Glutamatergic neuron (in vitro differentiated cells): Measurements from ENCODE around the gene CHN2. TPM values are rescaled to one million over a fixed set of nuclear protein-coding genes. Genes with fewer than 3 reads are reported as not detected.
A peak's percentile ranks its signal among the peaks of the same experiment; 100 is the strongest.

Experiments
- DNase-seq: peaks from one replicate; pipeline ENCODE4 v3.0.0; 2022
- H3K27ac Mint-ChIP-seq: one replicate; pipeline ENCODE4 v1.8.0; 2020; ENCODE audit warnings: mild to moderate bottlenecking, mixed read lengths, inconsistent platforms; ENCODE audit not compliant: unreplicated experiment
- H3K27me3 Mint-ChIP-seq: one replicate; pipeline ENCODE4 v1.8.0; 2020; ENCODE audit warnings: mild to moderate bottlenecking, moderate library complexity, mixed read lengths, inconsistent platforms; ENCODE audit not compliant: unreplicated experiment
- H3K36me3 Mint-ChIP-seq: one replicate; pipeline ENCODE4 v1.8.0; 2020; ENCODE audit warnings: mild to moderate bottlenecking, mixed read lengths, inconsistent platforms; ENCODE audit not compliant: unreplicated experiment
- H3K4me1 Mint-ChIP-seq: one replicate; pipeline ENCODE4 v1.8.0; 2020; ENCODE audit warnings: mild to moderate bottlenecking, low read depth, mixed read lengths, inconsistent platforms; ENCODE audit not compliant: unreplicated experiment
- H3K4me3 Mint-ChIP-seq: one replicate; pipeline ENCODE4 v1.8.0; 2020; ENCODE audit warnings: mild to moderate bottlenecking, mixed read lengths, inconsistent platforms; ENCODE audit not compliant: unreplicated experiment
- H3K9me3 Mint-ChIP-seq: one replicate; pipeline ENCODE4 v1.8.0; 2020; ENCODE audit warnings: mild to moderate bottlenecking, moderate library complexity, mixed read lengths, inconsistent platforms; ENCODE audit not compliant: unreplicated experiment
- CTCF ChIP-seq: fragments of 200-600 bp; sonication (generic); IDR thresholded peaks from one replicate; pipeline ENCODE4 v1.5.0; 2021; ENCODE audit not compliant: partially characterized antibody, unreplicated experiment
- total RNA-seq: library from RNA; stranded (reverse); fragmentation: NEBNext Ultra II Directional; extraction: Animal tissue kit (Norgen Biotek cat#: 25700); gene quantifications from one replicate; pipeline ENCODE4 v1.2.1, GENCODE V29; 2021; ENCODE audit not compliant: unreplicated experiment

The CHN2 gene
- total RNA-seq, 1 donor from 2014 or later = 63.2 TPM

- Mint-ChIP-seq H3K27ac (peak overlapping the region; percentile 68), H3K4me3 (peak overlapping the region; percentile 43), H3K27me3 (peaks cover 12% of the 10 kb centered on the region), H3K36me3 (no peaks in the 10 kb centered on the region), H3K4me1 (peaks cover 59% of the 10 kb centered on the region), H3K9me3 (peaks cover 13% of the 10 kb centered on the region)
- DNase-seq = no peak
- no peak for TF ChIP-seq CTCF
These were observed 96.3 kb downstream of the CHN2 start for GRCh38 chr7:29290829-29291228.

GRCh38 chr7:29291723-29292618, 97.4 kb downstream of the CHN2 start:
- H3K4me3 Mint-ChIP-seq = peak overlapping the region; percentile 6
- peak overlapping the region; percentile 46 for H3K27ac Mint-ChIP-seq
- H3K27me3 Mint-ChIP-seq = peaks cover 12% of the 10 kb centered on the region
- no peak for TF ChIP-seq CTCF
- no peaks in the 10 kb centered on the region for H3K36me3 Mint-ChIP-seq
- peaks cover 13% of the 10 kb centered on the region for H3K9me3 Mint-ChIP-seq
- H3K4me1 Mint-ChIP-seq = peaks cover 64% of the 10 kb centered on the region
- no peak for DNase-seq

- no peak for TF ChIP-seq CTCF
- H3K27me3 Mint-ChIP-seq = peaks cover 16% of the 10 kb centered on the region
- H3K4me3 Mint-ChIP-seq = peak overlapping the region; percentile 55
- H3K27ac Mint-ChIP-seq = peak overlapping the region; percentile 46
- DNase-seq = no peak
- H3K9me3 Mint-ChIP-seq = peaks cover 13% of the 10 kb centered on the region
- no peaks in the 10 kb centered on the region for H3K36me3 Mint-ChIP-seq
- H3K4me1 Mint-ChIP-seq = peaks cover 74% of the 10 kb centered on the region
These were observed 98.5 kb downstream of the CHN2 start for GRCh38 chr7:29292886-29293658.

- Mint-ChIP-seq H3K4me1 (peaks cover 60% of the 10 kb centered on the region), H3K27ac (no peak overlapping the region)
- no peak for DNase-seq
These were observed 101.8 kb downstream of the CHN2 start for GRCh38 chr7:29296421-29296820.

More at GRCh38 chr7:29296421-29296820, 101.8 kb downstream of the CHN2 start:
- H3K27me3 Mint-ChIP-seq = peaks cover 6% of the 10 kb centered on the region
- H3K36me3 Mint-ChIP-seq = no peaks in the 10 kb centered on the region
- peaks cover 7% of the 10 kb centered on the region for H3K9me3 Mint-ChIP-seq
- H3K4me3 Mint-ChIP-seq = no peak overlapping the region
- TF ChIP-seq CTCF = no peak
